Endothelial cell of umbilical vein (primary cell): ENCODE results near the gene IGF2R. TPM values are rescaled to one million over a fixed set of nuclear protein-coding genes. Genes with fewer than 3 reads are reported as not detected.

Source experiments
- BruUV-seq: library from RNA; stranded (reverse); fragments of 400-500 nt; replicated peaks from 2 replicates; lab custom pipeline; 2021; lab: Mats Ljungman, UMichigan
- CTCF ChIA-PET: fragments of 300-600, 350-600 bp; sonication (Branson Sonifier 250); formaldehyde crosslinking; loops from one replicate; lab custom pipeline; 2021; ENCODE audit warnings: antibody characterized with exemption, inconsistent platforms; lab: Charles Lee
- POLR2A ChIA-PET: fragments of 300-600, 350-600 bp; sonication (Branson Sonifier 250); formaldehyde crosslinking; loops from one replicate; lab custom pipeline; 2021; ENCODE audit warnings: antibody characterized with exemption, inconsistent platforms; lab: Charles Lee
- DNase-seq: peaks from one replicate; pipeline ENCODE4 v3.0.0-alpha.2; 2011; ENCODE audit warnings: low read depth, low spot score
- FAIRE-seq: peaks from 2 replicates; lab custom pipeline; 2011; peaks lifted over from hg19 to GRCh38; lab: Jason Lieb, UNC
- H2AFZ ChIP-seq: 2 replicates; pipeline ENCODE4 v1.6.0; 2012; ENCODE audit warnings: low read depth, low read length, control low read depth, inconsistent platforms
- H3K27ac ChIP-seq: 2 replicates; pipeline ENCODE4 v1.5.1; 2011; ENCODE audit warnings: low read depth, mild to moderate bottlenecking, control low read depth, low read length, moderate library complexity; ENCODE audit not compliant: insufficient read depth
- H3K27me3 ChIP-seq, 2 experiments: 2 replicates each; pipeline versions ENCODE4 v1.6.0 to v1.6.1; 2011; ENCODE audit warnings: low read length in 2 of 2, mixed read lengths in 1 of 2; ENCODE audit not compliant: control insufficient read depth in 2 of 2, insufficient read depth in 2 of 2
- H3K36me3 ChIP-seq, 2 experiments: 2 replicates in 1 of 2; 3 replicates in 1 of 2; pipeline ENCODE4 v1.5.1; 2011; ENCODE audit warnings: low read length in 2 of 2, mild to moderate bottlenecking in 1 of 2, moderate library complexity in 1 of 2; ENCODE audit not compliant: control insufficient read depth in 2 of 2, insufficient read depth in 2 of 2; ENCODE audit errors: extremely low read depth in 1 of 2
- H3K4me1 ChIP-seq: 3 replicates; pipeline ENCODE4 v1.5.1; 2011; ENCODE audit warnings: mild to moderate bottlenecking, low read length; ENCODE audit not compliant: control insufficient read depth, insufficient read depth; ENCODE audit errors: extremely low read depth
- H3K4me2 ChIP-seq: 2 replicates; pipeline ENCODE4 v1.6.1; 2011; ENCODE audit warnings: low read length, control low read depth, mixed read lengths; ENCODE audit not compliant: insufficient read depth
- H3K4me3 ChIP-seq, 3 experiments: fragments of 200-600 bp in 1 of 3; sonication (generic), shearing (Covaris generic) in 1 of 3; replicated peaks in 1 of 3; 2 replicates each; pipeline ENCODE4 v1.5.1; 2011 to 2016; ENCODE audit warnings: control low read depth in 3 of 3, low read length in 3 of 3, mild to moderate bottlenecking in 2 of 3, inconsistent platforms in 1 of 3, low read depth in 1 of 3, moderate library complexity in 1 of 3; ENCODE audit not compliant: insufficient read depth in 1 of 3
- H3K79me2 ChIP-seq: 2 replicates; pipeline ENCODE4 v1.6.0; 2012; ENCODE audit warnings: low read length, inconsistent platforms; ENCODE audit not compliant: control insufficient read depth, insufficient read depth
- H3K9ac ChIP-seq: replicated peaks from 2 replicates; pipeline ENCODE3; 2011; ENCODE audit warnings: low read length, control low read depth; ENCODE audit not compliant: insufficient read depth; ENCODE audit errors: extremely low read depth
- H3K9me1 ChIP-seq: replicated peaks from 3 replicates; pipeline ENCODE4 v1.6.0; 2011; ENCODE audit warnings: mild to moderate bottlenecking, low read length; ENCODE audit not compliant: control insufficient read depth, insufficient read depth; ENCODE audit errors: extremely low read depth
- H3K9me3 ChIP-seq: replicated peaks from 2 replicates; pipeline ENCODE4 v1.5.1; 2012; ENCODE audit warnings: low read length, inconsistent platforms; ENCODE audit not compliant: control insufficient read depth, insufficient read depth
- H4K20me1 ChIP-seq: replicated peaks from 2 replicates; pipeline ENCODE3; 2011; ENCODE audit warnings: mild to moderate bottlenecking, low read length; ENCODE audit not compliant: control insufficient read depth, insufficient read depth; ENCODE audit errors: extremely low read depth
- EZH2 ChIP-seq: IDR thresholded peaks from 2 replicates; pipeline ENCODE4 v1.6.1; 2012; ENCODE audit warnings: borderline replicate concordance, low read depth, mild to moderate bottlenecking, moderate library complexity, low read length, inconsistent platforms; ENCODE audit not compliant: severe bottlenecking
- FOS ChIP-seq: IDR thresholded peaks from 2 replicates; pipeline ENCODE4 v1.6.1; 2011; ENCODE audit warnings: mild to moderate bottlenecking, low read length, moderate library complexity, borderline replicate concordance; ENCODE audit not compliant: insufficient read depth
- GATA2 ChIP-seq: IDR thresholded peaks from 2 replicates; pipeline ENCODE4 v1.7.0; 2011; ENCODE audit warnings: low read depth, mild to moderate bottlenecking, moderate library complexity, mixed read lengths, low read length; ENCODE audit not compliant: insufficient read length, insufficient read depth
- JUN ChIP-seq: IDR thresholded peaks from 2 replicates; pipeline ENCODE4 v1.6.1; 2011; ENCODE audit warnings: borderline replicate concordance, low read depth; ENCODE audit not compliant: insufficient read length, insufficient read depth
- MYC ChIP-seq: IDR thresholded peaks from one replicate; pipeline ENCODE4 v1.6.1; 2011; ENCODE audit warnings: mild to moderate bottlenecking, low read depth, low read length
- POLR2A ChIP-seq: IDR thresholded peaks from 2 replicates; pipeline ENCODE4 v1.6.1; 2012; ENCODE audit warnings: low read depth, mild to moderate bottlenecking, control low read depth, low read length
- POLR2AphosphoS5 ChIP-seq: IDR thresholded peaks from 2 replicates; pipeline ENCODE4 v1.6.1; 2012; ENCODE audit warnings: low read depth, mild to moderate bottlenecking, control low read depth, low read length, moderate library complexity; ENCODE audit not compliant: insufficient read depth
- dilution Hi-C: fragments of 300-500 bp; cut with MboI; formaldehyde crosslinking; loops from one replicate; pipeline ENCODE4 v1.15.0; 2019; ENCODE audit warnings: low sequenced_read_pairs; ENCODE audit not compliant: extremely low pct_ligation_motif_present
- intact Hi-C: fragments of 100-400 bp; cut with micrococcal nuclease; formaldehyde crosslinking; loops from one replicate; pipeline ENCODE4 v1.10.0; 2022
- polyA plus RNA-seq, 4 experiments: library from polyadenylated mRNA; depleted of rRNA in 3 of 4; stranded (reverse) in 3 of 4; unstranded in 1 of 4; fragments of >200 nt; gene quantifications; 2 replicates each; pipeline versions ENCODE4 v1.2.1 to v1.2.3, GENCODE V29; 2011 to 2012; ENCODE audit warnings: missing spikeins in 1 of 4
- total RNA-seq: library from RNA; stranded (reverse); gene quantifications from 2 replicates; pipeline ENCODE4 v1.2.3, GENCODE V29; 2021
- TF ChIP-seq, protein P1 (sequence below): IDR thresholded peaks from 2 replicates; pipeline ENCODE4 v1.6.1; 2011; ENCODE audit not compliant: insufficient read depth, insufficient read length
- TF ChIP-seq, protein P2 (sequence below), 2 donors: IDR thresholded peaks; 1 replicate in 1 of 2; 2 replicates in 1 of 2; pipeline ENCODE4 v1.5.1; 2011; ENCODE audit warnings: low read length in 2 of 2, mild to moderate bottlenecking in 2 of 2, moderate library complexity in 2 of 2, control low read depth in 1 of 2, inconsistent platforms in 1 of 2, low read depth in 1 of 2; ENCODE audit not compliant: insufficient read depth in 1 of 2; ENCODE audit errors: extremely low read depth in 1 of 2

Gene IGF2R
- total and polyA plus RNA-seq, 2 donors (not counting 3 experiments of a cell fraction or from before 2014, with no cell fraction given): 16.3 to 60.2 TPM

DNA sequence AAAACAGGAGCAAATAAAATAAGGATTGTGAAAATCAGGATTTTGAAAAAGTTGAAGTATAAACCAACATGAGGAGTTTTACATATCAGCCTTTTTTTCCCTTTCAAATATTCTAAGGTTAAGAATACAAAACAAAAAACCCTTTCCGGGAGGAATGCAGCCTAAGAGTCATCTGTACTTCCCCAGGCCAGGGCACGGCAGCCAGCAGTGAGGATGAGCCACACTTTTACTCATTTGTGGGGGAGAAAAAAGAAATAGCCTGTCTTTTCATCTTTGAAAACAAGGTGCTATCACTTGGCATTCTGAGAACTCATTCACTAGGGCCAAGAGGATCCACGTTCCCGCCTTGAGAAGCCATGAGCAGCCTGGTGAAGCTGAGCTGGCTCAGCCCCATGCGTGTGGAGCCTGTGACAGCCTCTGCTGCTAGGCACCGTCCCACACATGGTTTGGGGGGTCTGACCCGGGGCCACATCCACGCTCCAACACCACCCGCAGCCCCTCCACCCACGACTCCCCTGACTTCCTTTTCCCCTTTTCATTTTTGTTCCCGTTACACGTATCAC is 164.0 kb downstream of the IGF2R start:
- no peaks in the 10 kb centered on the region for H3K79me2 ChIP-seq
- H3K27me3 ChIP-seq: no peaks in the 10 kb centered on the region
- TF ChIP-seq, protein P1, sequence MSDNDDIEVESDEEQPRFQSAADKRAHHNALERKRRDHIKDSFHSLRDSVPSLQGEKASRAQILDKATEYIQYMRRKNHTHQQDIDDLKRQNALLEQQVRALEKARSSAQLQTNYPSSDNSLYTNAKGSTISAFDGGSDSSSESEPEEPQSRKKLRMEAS: no peak
- TF ChIP-seq GATA2: no peak
- TF ChIP-seq, protein P2, sequence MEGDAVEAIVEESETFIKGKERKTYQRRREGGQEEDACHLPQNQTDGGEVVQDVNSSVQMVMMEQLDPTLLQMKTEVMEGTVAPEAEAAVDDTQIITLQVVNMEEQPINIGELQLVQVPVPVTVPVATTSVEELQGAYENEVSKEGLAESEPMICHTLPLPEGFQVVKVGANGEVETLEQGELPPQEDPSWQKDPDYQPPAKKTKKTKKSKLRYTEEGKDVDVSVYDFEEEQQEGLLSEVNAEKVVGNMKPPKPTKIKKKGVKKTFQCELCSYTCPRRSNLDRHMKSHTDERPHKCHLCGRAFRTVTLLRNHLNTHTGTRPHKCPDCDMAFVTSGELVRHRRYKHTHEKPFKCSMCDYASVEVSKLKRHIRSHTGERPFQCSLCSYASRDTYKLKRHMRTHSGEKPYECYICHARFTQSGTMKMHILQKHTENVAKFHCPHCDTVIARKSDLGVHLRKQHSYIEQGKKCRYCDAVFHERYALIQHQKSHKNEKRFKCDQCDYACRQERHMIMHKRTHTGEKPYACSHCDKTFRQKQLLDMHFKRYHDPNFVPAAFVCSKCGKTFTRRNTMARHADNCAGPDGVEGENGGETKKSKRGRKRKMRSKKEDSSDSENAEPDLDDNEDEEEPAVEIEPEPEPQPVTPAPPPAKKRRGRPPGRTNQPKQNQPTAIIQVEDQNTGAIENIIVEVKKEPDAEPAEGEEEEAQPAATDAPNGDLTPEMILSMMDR (IDR thresholded peaks at IDR 0.05; ENCODE audit: extremely low read depth in 1 of 2, insufficient read depth in 1 of 2, low read depth in 1 of 2, low read length in 2 of 2): no peak
- no peak for TF ChIP-seq MYC
- TF ChIP-seq EZH2: no peak
- TF ChIP-seq JUN: no peak
- TF ChIP-seq POLR2A: no peak
- TF ChIP-seq FOS: no peak
- no peak for TF ChIP-seq POLR2AphosphoS5
- H3K4me3 ChIP-seq: no peak overlapping the region
- H3K36me3 ChIP-seq: no peaks in the 10 kb centered on the region
- DNase-seq (no peak), FAIRE-seq (no peak)
- H3K9ac ChIP-seq: no peak overlapping the region
- ChIA-PET POLR2A (no interaction called here), CTCF (no interaction called here)
- H3K4me1 ChIP-seq: no peaks in the 10 kb centered on the region
- H3K27ac ChIP-seq: no peak overlapping the region
- dilution Hi-C loops (no loop called here), intact Hi-C loops (no loop called here)
- H3K9me3 ChIP-seq: no peaks in the 10 kb centered on the region
- no TSS peak for BruUV-seq
- no peak overlapping the region for H3K4me2 ChIP-seq
- no peaks in the 10 kb centered on the region for H3K9me1 ChIP-seq
- H4K20me1 ChIP-seq: no peaks in the 10 kb centered on the region
- H2AFZ ChIP-seq: no peak overlapping the region
